Gastroesophageal sphincter (tissue), 3 donors: Measurements from ENCODE around the gene ATAD5.

Experiments
- EP300 ChIP-seq: sonication (generic); formaldehyde crosslinking; IDR thresholded peaks from one replicate; pipeline ENCODE4 v1.6.1; 2017; ENCODE audit warnings: antibody characterized with exemption, mild to moderate bottlenecking
- POLR2A ChIP-seq, 2 donors: fragments of 450-650 bp; IDR thresholded peaks; one replicate each; pipeline ENCODE4 v1.6.1; 2017; ENCODE audit warnings: antibody characterized with exemption in 2 of 2, mild to moderate bottlenecking in 2 of 2, moderate library complexity in 1 of 2
- POLR2AphosphoS5 ChIP-seq: sonication (generic); formaldehyde crosslinking; IDR thresholded peaks from one replicate; pipeline ENCODE4 v1.6.1; 2017; ENCODE audit warnings: antibody characterized with exemption
- TF ChIP-seq, protein P1 (sequence below), 4 experiments: fragments of 200-600 bp in 2 of 4; fragments of 450-650 bp in 2 of 4; sonication (generic) in 1 of 4; IDR thresholded peaks; one replicate each; pipeline ENCODE4 v1.5.1; 2017 to 2019; ENCODE audit warnings: antibody characterized with exemption in 4 of 4, mild to moderate bottlenecking in 2 of 4, moderate library complexity in 2 of 4

DNA sequence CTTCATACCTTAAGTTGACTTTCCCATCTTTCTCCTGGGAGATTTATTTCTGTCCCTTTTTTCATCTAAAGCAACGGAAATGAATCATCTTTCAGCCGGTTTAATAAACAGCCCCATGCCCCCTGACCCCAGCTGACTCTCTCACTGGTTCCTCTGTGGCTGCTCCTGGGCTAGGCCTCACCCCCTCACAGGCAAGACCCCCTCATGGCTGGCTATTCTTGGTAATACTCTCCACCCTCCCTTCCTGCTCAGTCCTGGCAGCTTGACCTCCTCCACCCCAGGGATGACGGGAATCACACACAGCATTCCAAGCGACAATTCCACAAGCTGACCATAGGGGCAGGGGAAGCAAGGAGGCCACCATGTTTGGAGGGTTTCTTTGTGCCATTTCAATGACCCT, 88.5 kb downstream of the ATAD5 start:
- TF ChIP-seq POLR2A (IDR thresholded peaks at IDR 0.05) (no peak), EP300 (no peak), POLR2AphosphoS5 (no peak)
- TF ChIP-seq, protein P1, sequence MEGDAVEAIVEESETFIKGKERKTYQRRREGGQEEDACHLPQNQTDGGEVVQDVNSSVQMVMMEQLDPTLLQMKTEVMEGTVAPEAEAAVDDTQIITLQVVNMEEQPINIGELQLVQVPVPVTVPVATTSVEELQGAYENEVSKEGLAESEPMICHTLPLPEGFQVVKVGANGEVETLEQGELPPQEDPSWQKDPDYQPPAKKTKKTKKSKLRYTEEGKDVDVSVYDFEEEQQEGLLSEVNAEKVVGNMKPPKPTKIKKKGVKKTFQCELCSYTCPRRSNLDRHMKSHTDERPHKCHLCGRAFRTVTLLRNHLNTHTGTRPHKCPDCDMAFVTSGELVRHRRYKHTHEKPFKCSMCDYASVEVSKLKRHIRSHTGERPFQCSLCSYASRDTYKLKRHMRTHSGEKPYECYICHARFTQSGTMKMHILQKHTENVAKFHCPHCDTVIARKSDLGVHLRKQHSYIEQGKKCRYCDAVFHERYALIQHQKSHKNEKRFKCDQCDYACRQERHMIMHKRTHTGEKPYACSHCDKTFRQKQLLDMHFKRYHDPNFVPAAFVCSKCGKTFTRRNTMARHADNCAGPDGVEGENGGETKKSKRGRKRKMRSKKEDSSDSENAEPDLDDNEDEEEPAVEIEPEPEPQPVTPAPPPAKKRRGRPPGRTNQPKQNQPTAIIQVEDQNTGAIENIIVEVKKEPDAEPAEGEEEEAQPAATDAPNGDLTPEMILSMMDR (IDR thresholded peaks at IDR 0.05) = no peak
